ENCODE measurements around the gene KASH5. TPM values are rescaled to one million over a fixed set of nuclear protein-coding genes. Genes with fewer than 3 reads are reported as not detected.

Gene KASH5
- total RNA-seq, 1 donor from 2014 or later, result not detected

DNA sequence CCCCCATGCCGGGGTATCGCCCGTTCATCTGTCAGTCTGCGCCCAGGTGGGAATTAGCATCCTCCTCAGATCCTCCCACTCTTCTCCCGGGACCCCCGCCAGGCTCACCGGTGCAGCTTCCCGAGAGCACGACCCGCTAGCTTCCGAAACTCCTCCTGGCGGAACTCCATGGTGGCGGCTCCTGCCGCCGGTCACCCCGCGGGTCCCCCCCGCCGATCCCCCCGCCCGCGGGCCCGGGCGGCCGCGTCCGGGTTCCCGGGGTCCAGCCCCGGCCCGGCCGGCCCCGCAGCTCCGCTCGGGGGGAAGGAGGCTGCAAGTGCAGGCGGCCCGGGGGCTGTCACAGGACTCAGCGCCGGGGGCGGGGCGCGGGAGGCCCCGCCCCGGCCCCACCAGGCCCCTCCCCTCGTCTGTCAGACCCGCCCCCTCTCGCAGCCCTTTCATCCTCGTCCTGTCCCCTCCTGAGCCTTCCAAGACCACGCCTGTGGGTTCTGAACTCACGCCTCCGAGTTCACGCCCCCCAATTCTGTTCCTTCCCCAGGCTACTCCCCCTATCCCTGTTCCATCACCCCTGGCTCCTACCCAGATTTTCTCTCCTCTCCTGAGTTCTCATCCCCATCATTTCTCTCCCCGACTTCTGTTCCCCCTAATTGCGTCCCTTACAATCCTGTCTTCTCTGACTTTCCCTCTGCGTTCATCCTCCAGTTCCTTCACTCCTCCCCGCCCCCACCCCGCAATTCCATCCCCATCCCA is 53.3 kb downstream of the KASH5 start, which contains the start of gene SLC17A7:
Gene SLC17A7 (minus strand): TSS at position 318 of the 750 bp plus-strand sequence. CDS start 148 bp downstream, at position 170.
- Histone ChIP-seq H3K27me3 (no peaks in the 10 kb centered on the region), H3K27ac (peak within 1 kb of the TSS; percentile 83), H3K9me3 (no peaks in the 10 kb centered on the region), H3K36me3 (no peaks in the 10 kb centered on the region), H3K4me1 (peaks cover 22% of the 10 kb centered on the region), H3K4me3 (peak within 1 kb of the TSS; percentile 70 to 90)
- DNase-seq (ENCODE audit: extremely low spot score in 2 of 2), result no peak
- intact Hi-C loops (cut with DNase I), result loop anchor here (10.0 kb wide), 2 partner anchors 77 to 217 kb away; partner anchors contain the start of genes DKKL1 and TEAD2
- TF ChIP-seq, protein P1, sequence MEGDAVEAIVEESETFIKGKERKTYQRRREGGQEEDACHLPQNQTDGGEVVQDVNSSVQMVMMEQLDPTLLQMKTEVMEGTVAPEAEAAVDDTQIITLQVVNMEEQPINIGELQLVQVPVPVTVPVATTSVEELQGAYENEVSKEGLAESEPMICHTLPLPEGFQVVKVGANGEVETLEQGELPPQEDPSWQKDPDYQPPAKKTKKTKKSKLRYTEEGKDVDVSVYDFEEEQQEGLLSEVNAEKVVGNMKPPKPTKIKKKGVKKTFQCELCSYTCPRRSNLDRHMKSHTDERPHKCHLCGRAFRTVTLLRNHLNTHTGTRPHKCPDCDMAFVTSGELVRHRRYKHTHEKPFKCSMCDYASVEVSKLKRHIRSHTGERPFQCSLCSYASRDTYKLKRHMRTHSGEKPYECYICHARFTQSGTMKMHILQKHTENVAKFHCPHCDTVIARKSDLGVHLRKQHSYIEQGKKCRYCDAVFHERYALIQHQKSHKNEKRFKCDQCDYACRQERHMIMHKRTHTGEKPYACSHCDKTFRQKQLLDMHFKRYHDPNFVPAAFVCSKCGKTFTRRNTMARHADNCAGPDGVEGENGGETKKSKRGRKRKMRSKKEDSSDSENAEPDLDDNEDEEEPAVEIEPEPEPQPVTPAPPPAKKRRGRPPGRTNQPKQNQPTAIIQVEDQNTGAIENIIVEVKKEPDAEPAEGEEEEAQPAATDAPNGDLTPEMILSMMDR (IDR thresholded peaks at IDR 0.05), result no peak
- TF ChIP-seq POLR2AphosphoS5 (IDR thresholded peaks at IDR 0.05; ENCODE audit: insufficient read depth in 1 of 2, low read depth in 1 of 2) (no peak), POLR2A (IDR thresholded peaks at IDR 0.05) (no peak)

DNA sequence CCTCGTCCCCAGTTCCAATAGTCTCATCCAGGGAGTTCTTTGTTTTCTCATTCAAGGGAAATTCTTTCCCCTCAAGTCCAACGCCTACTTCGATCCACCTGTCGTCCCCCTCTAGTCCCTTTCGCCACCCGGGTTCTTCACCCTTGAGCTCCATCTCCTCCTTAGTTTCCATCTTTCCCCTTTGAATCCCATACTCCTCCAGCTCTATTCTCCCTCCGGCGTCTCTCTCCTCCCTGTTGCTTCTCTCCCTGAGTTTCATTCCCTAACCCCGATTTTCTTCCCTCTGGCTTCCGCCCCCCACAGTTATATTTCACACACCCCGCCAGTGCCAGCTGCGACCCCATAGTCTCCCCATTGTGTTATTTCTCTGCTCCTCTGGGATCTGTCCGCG is 53.9 kb downstream of the KASH5 start:
- Histone ChIP-seq H3K27me3 (no peaks in the 10 kb centered on the region), H3K4me3 (peak overlapping the region; percentile 70 to 90), H3K36me3 (no peaks in the 10 kb centered on the region), H3K4me1 (peaks cover 22% of the 10 kb centered on the region), H3K9me3 (no peaks in the 10 kb centered on the region), H3K27ac (peak overlapping the region; percentile 83)
- no peak for DNase-seq (ENCODE audit: extremely low spot score in 2 of 2)
- TF ChIP-seq POLR2AphosphoS5 (IDR thresholded peaks at IDR 0.05; ENCODE audit: insufficient read depth in 1 of 2, low read depth in 1 of 2) (no peak), POLR2A (IDR thresholded peaks at IDR 0.05) (no peak)
- TF ChIP-seq, protein P1 (IDR thresholded peaks at IDR 0.05), result no peak
- intact Hi-C loops (cut with DNase I), result loop anchor here (10.0 kb wide), 2 partner anchors 77 to 217 kb away; partner anchors contain the start of genes DKKL1 and TEAD2

DNA sequence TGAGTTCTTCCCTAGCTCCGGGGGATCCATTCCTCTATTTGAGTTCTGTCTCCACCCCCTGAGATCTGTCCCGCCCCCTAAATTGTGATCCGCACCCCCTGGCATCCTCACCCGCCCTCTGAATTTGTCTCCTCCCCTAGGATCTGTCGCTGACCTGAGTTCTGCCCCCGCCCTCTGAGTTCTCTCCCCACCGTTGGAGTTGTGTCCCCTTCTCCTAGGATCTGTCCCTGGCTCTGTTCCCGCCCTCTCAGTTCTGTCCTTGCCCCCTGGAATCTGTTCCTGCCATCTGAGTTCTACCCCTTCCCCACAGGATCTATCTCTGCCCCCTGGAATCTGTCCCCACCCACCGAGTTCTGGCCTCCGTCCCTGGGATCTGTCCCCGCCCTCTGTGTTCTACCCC is 54.3 kb downstream of the KASH5 start:
- Histone ChIP-seq H3K36me3 (no peaks in the 10 kb centered on the region), H3K4me3 (peak overlapping the region; percentile 70 to 90), H3K27me3 (no peaks in the 10 kb centered on the region), H3K9me3 (no peaks in the 10 kb centered on the region), H3K4me1 (peaks cover 26% of the 10 kb centered on the region), H3K27ac (peak overlapping the region; percentile 83)
- no peak for DNase-seq (ENCODE audit: extremely low spot score in 2 of 2)
- intact Hi-C loops (cut with DNase I), result loop anchor here (10.0 kb wide), 2 partner anchors 78 to 218 kb away; partner anchors contain the start of genes DKKL1 and TEAD2
- TF ChIP-seq POLR2A (IDR thresholded peaks at IDR 0.05) (no peak), POLR2AphosphoS5 (IDR thresholded peaks at IDR 0.05; ENCODE audit: insufficient read depth in 1 of 2, low read depth in 1 of 2) (no peak)
- TF ChIP-seq, protein P1 (IDR thresholded peaks at IDR 0.05), result no peak

DNA sequence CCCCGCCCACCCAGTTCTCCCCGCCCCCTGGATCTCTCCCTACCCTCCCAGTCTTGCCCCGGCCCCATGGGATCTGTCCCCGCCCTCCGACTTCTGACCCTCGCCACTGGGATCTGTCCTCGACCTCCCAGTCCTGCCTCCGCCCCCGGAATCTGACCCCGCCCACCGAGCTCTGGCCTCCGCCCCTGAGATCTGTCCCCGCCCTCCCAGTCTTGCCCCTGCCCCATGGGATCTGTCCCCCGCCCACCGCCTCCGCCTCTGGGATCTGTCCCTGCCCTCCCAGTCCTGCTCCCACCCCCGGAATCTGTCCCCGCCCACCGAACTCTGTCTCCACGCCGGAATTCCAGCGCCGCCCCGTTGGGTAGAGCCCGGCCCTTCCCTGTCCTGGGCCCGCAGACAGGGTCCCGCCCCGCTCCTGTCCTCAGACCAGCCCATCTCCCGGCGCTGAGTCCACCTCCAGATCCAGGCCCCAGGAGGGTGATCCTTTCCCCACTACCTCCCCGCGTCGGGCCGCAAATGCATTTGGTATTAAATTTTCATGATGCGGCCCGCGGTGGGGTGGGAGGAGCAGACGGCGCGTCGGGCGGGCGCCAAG is 54.8 kb downstream of the KASH5 start:
- H3K27me3 ChIP-seq, result no peaks in the 10 kb centered on the region
- H3K27ac ChIP-seq, result peak overlapping the region; percentile 83
- no peak for TF ChIP-seq POLR2AphosphoS5 (IDR thresholded peaks at IDR 0.05; ENCODE audit: insufficient read depth in 1 of 2, low read depth in 1 of 2)
- TF ChIP-seq, protein P1 (IDR thresholded peaks at IDR 0.05), result no peak
- no peak for TF ChIP-seq POLR2A (IDR thresholded peaks at IDR 0.05)
- no peaks in the 10 kb centered on the region for H3K9me3 ChIP-seq
- H3K4me3 ChIP-seq, result peak overlapping the region; percentile 70 to 90
- H3K36me3 ChIP-seq, result no peaks in the 10 kb centered on the region
- intact Hi-C loops (cut with DNase I), result loop anchor here (10.0 kb wide), 2 partner anchors 78 to 218 kb away; partner anchors contain the start of genes DKKL1 and TEAD2
- peaks cover 31% of the 10 kb centered on the region for H3K4me1 ChIP-seq
- peak in 1 of 2 donors; percentile 97 for DNase-seq (ENCODE audit: extremely low spot score in 2 of 2)
